ENCODE results near the gene CRIP3. TPM values are rescaled to one million over a fixed set of nuclear protein-coding genes. Genes with fewer than 3 reads are reported as not detected.

CRIP3 gene
- total and polyA plus RNA-seq, 8 donors = 0.37 to 1.6 (median 0.92) TPM; not detected in 5

GRCh38 chr6:43310624-43311023, 2.0 kb upstream of the CRIP3 start:
- no peak for TF ChIP-seq CTCF (IDR thresholded peaks at IDR 0.05)
- TF ChIP-seq EP300 (IDR thresholded peaks at IDR 0.05) = no peak
- TF ChIP-seq POLR2A (IDR thresholded peaks at IDR 0.05) = no peak
- no peak for TF ChIP-seq POLR2AphosphoS5 (IDR thresholded peaks at IDR 0.05)
- Histone ChIP-seq H3K27me3 (peaks cover 0 to 20% (median 10%) of the 10 kb centered on the region in 3 donors), H3K4me3 (no peak overlapping the region), H3K36me3 (no peaks in the 10 kb centered on the region), H3K9me3 (no peaks in the 10 kb centered on the region), H3K27ac (no peak overlapping the region), H3K4me1 (peaks cover 0 to 15% (median 13%) of the 10 kb centered on the region in 4 donors)
- no peak for DNase-seq
- intact Hi-C loops (cut with DNase I; ENCODE audit: low total_unique reads) = no loop called here

DNA sequence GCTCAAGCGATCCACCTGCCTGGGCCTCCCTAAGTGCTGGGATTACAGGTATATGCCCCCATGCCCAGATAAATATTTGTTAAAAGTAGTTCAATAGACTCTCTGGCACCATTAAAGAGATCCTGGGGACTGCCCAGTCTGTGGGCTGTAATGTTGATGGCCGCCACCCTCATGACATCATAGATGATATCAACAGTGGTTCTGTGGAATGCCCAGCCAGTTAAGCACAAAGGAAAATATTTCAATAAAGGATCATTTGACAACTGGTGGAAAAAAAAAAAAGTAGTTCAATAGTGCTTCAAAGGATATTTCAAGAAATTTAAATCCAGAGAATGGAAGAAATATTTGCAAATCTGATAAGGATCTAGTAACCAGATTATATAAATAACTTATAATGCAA, 1.5 kb upstream of the CRIP3 start:
- H3K27ac ChIP-seq = no peak overlapping the region
- H3K4me3 ChIP-seq = no peak overlapping the region
- no peaks in the 10 kb centered on the region for H3K9me3 ChIP-seq
- DNase-seq = no peak
- intact Hi-C loops (cut with DNase I; ENCODE audit: low total_unique reads) = no loop called here
- no peak for TF ChIP-seq EP300 (IDR thresholded peaks at IDR 0.05)
- TF ChIP-seq POLR2AphosphoS5 (IDR thresholded peaks at IDR 0.05) = no peak
- no peak for TF ChIP-seq POLR2A (IDR thresholded peaks at IDR 0.05)
- no peak for TF ChIP-seq CTCF (IDR thresholded peaks at IDR 0.05)
- peaks cover 0 to 15% (median 13%) of the 10 kb centered on the region in 4 donors for H3K4me1 ChIP-seq
- peaks cover 0 to 20% (median 10%) of the 10 kb centered on the region in 3 donors for H3K27me3 ChIP-seq
- H3K36me3 ChIP-seq = no peaks in the 10 kb centered on the region
- 82 to 94% (median 85%) methylated on average over 2 of the region's 2 CpGs for WGBS, 5 donors

DNA sequence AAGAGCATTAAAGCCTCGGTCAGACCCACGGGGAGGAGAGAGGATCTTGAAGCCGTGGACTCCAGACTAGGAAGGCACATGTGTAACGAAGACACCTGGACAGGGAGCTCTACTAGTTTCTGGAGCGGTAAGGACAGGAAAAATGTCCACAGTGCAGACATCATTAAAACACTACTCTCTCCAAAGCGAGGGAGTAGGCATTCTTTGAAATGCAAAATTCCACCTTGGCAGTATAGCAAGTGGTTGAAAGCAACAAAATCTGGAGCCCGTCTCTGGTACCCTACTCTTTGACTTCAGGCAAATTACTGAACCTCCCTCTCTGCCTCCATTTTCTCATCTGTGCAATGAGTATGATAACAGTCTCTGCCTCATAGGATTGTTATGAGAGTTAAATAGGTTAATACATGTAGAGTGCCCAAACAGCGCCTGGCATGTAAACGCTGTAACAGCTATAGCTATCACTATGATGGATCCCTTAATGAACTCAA, 408 bp upstream of the CRIP3 start:
- 34 to 38% (median 35%) methylated on average over 9 of the region's 9 CpGs for WGBS, 5 donors
- Histone ChIP-seq H3K4me3 (peak overlapping the region; percentile 32 to 48 (median 45)), H3K27ac (no peak overlapping the region), H3K36me3 (no peaks in the 10 kb centered on the region), H3K9me3 (no peaks in the 10 kb centered on the region), H3K4me1 (peaks cover 0 to 15% (median 13%) of the 10 kb centered on the region in 4 donors), H3K27me3 (peaks cover 0 to 25% (median 10%) of the 10 kb centered on the region in 3 donors)
- no peak for DNase-seq
- intact Hi-C loops (cut with DNase I; ENCODE audit: low total_unique reads) = no loop called here
- TF ChIP-seq POLR2AphosphoS5 (IDR thresholded peaks at IDR 0.05) = no peak
- TF ChIP-seq POLR2A (IDR thresholded peaks at IDR 0.05) = no peak
- no peak for TF ChIP-seq EP300 (IDR thresholded peaks at IDR 0.05)
- no peak for TF ChIP-seq CTCF (IDR thresholded peaks at IDR 0.05)

DNA sequence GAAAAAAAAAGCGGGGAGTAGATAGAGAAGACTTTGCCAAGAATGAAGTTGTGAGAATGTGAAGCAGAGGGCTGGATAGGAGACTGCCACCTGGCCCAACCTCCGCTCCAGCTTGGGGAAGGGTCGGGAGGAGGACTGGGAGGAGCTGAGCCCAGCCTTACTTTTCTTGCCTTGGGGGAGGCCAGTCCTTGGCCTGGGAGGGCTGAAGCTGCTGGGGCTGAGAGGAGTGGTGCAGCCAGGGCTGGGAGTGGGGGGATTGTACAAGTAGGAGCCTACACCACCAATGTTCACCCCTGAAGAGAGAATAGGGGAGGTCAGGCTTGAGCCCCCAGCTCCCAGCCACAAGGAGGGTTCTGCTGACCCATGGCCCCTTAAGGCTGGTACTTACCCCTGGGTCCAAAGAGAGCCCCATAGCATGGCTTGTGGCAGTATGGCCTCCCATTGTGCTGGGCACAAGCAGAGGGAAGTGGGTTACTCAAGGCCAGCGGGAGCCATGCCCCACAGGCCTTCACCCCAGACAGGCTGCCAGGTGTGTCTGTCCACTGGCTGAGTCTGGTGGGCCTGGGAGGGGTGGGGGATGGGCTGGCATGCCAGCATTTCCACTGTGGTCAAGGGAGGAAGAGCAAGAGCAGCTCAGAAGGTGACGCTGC, 1.1 kb downstream of the CRIP3 start:
- Histone ChIP-seq H3K4me1 (peaks cover 0 to 15% (median 13%) of the 10 kb centered on the region in 4 donors), H3K36me3 (no peaks in the 10 kb centered on the region), H3K9me3 (no peaks in the 10 kb centered on the region), H3K4me3 (no peak overlapping the region), H3K27ac (no peak overlapping the region), H3K27me3 (peaks cover 0 to 32% (median 10%) of the 10 kb centered on the region in 3 donors)
- no peak for TF ChIP-seq POLR2A (IDR thresholded peaks at IDR 0.05)
- 74 to 98% (median 90%) methylated on average over 4 to 5 of the region's 5 CpGs for WGBS, 5 donors
- intact Hi-C loops (cut with DNase I; ENCODE audit: low total_unique reads) = no loop called here
- no peak for DNase-seq

DNA sequence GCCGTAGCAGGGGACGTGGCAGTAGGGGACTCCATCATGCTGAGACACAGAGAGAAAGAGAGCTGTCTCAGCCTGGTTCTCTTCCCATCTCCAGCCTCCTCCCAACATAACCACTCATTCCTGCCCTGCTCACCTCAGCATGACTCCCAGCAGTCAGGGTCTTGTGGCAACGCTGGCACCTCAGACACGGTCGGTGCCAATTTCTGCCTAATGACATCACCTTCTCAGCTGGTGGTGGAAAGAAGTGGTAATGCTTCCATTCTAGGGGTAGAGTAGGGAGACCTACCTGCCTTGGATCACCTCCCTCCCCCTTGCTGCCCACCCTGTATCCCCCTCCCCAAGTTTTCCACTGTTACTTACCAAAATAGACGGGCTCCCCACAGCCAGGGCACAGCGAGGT, 2.5 kb downstream of the CRIP3 start:
- 91 to 95% (median 92%) methylated on average over 7 of the region's 7 CpGs for WGBS, 5 donors
- peaks cover 0 to 15% (median 13%) of the 10 kb centered on the region in 4 donors for H3K4me1 ChIP-seq
- no peaks in the 10 kb centered on the region for H3K36me3 ChIP-seq
- H3K27ac ChIP-seq = no peak overlapping the region
- no peaks in the 10 kb centered on the region for H3K9me3 ChIP-seq
- no peak for TF ChIP-seq CTCF (IDR thresholded peaks at IDR 0.05)
- TF ChIP-seq EP300 (IDR thresholded peaks at IDR 0.05) = no peak
- TF ChIP-seq POLR2A (IDR thresholded peaks at IDR 0.05) = no peak
- no peak for TF ChIP-seq POLR2AphosphoS5 (IDR thresholded peaks at IDR 0.05)
- intact Hi-C loops (cut with DNase I; ENCODE audit: low total_unique reads) = no loop called here
- DNase-seq = no peak
- no peak overlapping the region for H3K4me3 ChIP-seq
- peaks cover 0 to 47% (median 10%) of the 10 kb centered on the region in 3 donors for H3K27me3 ChIP-seq

Data from stomach (tissue), 9 donors.